ENCODE results near the gene INTS7.
A peak's percentile ranks its signal among the peaks of the same experiment; 100 is the strongest.

INTS7 gene, protein sequence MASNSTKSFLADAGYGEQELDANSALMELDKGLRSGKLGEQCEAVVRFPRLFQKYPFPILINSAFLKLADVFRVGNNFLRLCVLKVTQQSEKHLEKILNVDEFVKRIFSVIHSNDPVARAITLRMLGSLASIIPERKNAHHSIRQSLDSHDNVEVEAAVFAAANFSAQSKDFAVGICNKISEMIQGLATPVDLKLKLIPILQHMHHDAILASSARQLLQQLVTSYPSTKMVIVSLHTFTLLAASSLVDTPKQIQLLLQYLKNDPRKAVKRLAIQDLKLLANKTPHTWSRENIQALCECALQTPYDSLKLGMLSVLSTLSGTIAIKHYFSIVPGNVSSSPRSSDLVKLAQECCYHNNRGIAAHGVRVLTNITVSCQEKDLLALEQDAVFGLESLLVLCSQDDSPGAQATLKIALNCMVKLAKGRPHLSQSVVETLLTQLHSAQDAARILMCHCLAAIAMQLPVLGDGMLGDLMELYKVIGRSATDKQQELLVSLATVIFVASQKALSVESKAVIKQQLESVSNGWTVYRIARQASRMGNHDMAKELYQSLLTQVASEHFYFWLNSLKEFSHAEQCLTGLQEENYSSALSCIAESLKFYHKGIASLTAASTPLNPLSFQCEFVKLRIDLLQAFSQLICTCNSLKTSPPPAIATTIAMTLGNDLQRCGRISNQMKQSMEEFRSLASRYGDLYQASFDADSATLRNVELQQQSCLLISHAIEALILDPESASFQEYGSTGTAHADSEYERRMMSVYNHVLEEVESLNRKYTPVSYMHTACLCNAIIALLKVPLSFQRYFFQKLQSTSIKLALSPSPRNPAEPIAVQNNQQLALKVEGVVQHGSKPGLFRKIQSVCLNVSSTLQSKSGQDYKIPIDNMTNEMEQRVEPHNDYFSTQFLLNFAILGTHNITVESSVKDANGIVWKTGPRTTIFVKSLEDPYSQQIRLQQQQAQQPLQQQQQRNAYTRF

DNA sequence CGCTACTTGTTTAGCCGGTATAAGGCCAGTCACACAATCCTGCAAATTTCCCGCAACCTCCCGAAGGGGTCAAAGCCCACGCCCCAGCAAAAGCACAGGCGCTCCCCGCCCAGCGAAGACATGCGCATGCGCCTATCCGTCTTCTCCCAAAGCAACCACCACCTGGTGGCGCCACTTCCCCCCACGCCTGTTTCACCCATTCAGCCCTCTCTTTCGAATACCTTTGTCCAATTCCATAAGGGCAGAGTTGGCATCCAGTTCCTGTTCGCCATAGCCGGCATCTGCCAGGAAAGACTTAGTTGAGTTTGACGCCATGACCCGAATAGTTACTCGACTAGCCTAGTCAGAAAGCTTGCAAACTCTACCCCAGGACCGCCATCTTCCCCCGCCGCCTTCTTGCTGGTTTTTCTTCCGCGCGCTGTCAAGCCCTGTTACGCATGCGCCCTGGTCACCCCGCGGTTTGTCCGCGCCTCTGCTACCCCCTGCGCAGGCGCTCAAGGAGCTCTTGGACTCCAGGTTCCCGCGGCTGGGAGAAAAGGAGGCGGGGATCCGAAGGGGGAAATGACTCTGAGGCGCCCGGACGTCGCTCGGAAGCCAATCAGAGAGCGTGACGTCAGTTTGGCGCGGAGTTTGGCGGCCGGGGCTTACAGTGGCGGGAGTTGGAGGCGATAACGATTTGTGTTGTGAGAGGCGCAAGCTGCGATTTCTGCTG, at the start of gene INTS7, which contains the start of gene DTL:
INTS7 (minus strand) TSS at position 435 of the 712 bp plus-strand sequence; CDS start at position 315, 120 bp downstream.
DTL (plus strand) TSS at position 626 of the 712 bp plus-strand sequence. CDS start 143 bp downstream, outside the sequence.
- peak; percentile 98 for DNase-seq (ENCODE audit: low read depth)

DNA sequence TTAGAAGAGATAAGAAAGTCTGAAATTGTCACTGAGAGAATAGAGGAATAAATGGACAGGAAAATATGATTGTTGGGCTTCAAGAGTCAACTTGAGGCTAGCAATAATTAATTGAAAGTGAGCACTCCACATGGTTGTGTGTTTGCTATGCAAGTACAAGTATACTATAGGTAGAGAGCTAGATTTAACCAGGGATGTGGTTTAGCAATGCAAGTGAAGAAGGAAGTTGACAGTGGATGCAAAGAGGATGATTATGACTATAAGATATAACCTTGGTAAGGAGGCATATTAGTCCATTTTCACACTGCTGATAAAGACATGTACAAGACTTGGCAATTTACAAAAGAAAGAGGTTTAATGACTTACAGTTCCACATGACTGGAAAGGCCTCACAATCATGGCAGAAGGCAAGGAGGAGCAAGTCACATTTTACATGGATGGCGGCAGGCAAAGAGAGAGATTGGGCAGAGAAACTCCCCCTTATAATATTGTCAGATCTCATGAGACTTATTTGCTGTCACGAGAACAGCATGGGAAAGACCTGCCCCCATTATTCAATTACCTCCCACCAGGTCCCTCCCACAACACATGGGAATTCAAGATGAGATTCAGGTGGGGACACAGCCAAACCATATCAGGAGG, 47.5 kb upstream of the INTS7 start:
- no peak for DNase-seq (ENCODE audit: low read depth)

DNA sequence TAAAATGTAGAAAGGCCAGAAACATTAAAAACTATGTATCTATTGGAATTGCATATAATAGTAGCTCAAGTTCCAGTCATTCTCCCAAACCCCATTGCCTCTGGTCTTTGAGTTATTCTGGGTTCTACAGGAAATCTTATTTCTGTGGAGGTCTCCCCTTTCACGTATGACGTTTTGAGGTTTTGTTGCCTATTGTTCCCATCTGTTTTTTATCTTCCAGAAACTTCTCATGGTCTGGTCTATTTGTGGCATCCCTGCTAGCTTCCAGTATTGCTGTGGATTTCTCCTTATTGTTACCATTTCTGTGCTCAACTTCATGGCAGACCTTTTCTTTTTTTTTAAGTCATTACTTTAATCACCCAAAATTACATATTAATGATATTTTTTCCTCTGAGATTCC, 43.5 kb upstream of the INTS7 start:
- no peak for DNase-seq (ENCODE audit: low read depth)

DNA sequence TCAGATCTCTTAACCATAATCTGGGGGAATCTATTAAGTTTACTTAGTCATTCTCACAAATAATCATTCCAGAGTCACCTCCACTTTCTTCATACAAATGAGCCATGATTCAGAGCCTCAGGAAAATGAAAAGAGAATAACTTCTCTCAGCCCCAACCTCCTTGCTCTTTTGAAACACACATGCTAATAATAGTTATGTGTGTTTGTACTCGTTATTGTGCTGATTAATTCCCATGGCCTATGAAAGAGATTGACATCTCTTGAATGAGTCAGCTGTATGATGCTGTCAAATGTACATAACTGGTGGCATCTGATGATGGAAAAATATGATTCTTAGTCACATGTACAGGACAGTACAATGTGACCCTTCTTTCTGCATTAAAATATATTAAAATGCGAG, 41.7 kb upstream of the INTS7 start:
- DNase-seq (ENCODE audit: low read depth), result no peak

DNA sequence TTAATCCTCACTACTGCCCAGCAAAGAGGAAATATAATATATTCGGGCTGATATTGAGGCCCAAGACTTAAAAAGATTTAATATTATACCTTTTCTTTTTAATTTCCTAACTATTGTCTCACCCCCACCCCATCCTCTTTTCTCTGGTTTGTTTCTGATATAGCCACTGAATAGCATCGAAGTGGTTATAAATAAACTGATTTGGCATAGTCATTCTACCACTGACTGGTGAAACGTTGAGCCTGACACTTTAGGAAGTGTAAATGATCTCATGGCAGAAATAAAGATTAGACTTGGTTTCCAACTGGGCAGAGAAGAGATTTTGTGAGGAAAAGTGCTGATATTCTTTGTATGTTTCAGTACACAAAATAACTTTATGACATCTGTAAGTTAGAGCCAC, 39.5 kb upstream of the INTS7 start:
- no peak for DNase-seq (ENCODE audit: low read depth)

DNA sequence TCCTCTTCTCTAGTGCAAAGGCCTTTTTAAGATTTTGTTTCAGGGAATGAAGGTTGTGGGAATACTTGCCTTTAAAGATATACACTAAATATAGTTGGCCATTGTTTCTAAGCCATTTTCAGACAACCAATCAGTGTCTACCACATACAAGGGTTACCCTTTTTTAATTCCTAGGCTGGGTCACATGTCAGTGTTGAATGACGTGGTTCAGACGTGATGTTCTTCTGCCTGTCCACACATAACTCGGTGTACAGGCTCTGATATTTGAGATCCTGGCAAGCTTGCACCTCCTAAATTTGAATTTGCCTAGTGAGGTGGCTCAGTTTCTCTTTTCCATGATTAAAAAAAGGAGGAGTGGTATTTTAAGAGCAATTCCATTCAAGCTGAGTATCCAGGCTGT, 39.0 kb upstream of the INTS7 start:
- DNase-seq (ENCODE audit: low read depth), result no peak

DNA sequence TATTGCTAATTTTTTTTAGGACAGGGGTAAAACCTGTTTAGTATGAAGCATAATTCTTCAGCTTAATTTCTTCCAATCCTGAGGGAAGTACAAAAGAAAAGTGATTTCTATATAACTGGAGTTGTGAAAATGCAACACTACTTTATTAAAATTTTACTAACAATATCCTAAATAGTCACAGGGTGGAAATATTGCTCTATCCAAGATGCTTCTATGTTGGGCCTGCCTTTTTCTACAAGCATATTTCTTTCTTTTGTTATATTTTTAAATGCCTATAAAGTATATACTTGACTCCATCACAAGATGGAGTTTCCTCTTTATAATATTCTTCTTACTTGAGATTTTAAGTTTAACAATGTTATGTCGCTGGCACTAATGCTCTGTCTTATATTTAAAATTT, 38.1 kb upstream of the INTS7 start:
- DNase-seq (ENCODE audit: low read depth), result no peak

DNA sequence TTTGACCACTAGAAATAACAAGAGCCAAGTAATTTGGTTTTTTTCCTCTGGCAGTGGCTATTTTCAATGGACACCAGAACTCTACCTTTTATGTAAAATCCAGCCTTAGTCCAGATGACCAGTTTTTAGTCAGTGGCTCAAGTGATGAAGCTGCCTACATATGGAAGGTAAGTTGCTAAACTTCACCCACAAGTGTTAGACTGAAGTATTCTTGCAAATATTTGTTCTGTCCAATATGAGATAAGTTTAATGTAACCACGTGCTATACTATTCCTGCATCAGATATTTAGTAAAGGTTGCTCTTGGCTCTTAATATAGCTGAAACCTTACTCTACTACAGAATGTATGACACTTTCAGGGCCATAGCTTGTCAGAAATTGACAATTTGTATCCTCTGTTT, 36.7 kb upstream of the INTS7 start:
- no peak for DNase-seq (ENCODE audit: low read depth)

DNA sequence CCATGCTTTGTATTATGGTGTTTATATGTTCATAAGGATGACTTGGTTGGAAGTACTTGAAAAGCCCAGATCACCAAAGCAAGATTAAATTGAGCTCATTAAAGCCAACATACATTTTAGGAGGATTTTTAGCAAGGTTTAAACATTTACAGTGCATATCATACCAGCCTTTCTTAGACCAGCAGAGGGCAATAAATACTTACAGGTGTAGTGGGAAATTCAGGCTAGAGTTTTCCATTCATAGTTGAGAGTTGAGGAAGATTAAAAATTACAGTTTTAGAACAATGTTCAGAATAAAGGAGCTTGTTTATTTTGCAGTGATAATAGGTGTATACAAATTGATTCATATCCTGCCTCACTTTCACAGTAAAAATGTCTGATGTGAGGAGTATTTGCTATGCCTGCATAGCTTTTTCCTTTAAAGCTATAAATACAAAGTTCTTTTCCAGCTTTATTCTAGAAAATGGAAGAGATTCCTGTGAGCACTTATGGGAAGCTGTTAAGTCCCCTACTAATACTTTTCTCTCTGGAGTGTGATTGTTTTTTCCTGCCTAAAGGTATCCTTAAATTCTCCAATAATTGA, 35.5 kb upstream of the INTS7 start:
- DNase-seq (ENCODE audit: low read depth), result no peak

DNA sequence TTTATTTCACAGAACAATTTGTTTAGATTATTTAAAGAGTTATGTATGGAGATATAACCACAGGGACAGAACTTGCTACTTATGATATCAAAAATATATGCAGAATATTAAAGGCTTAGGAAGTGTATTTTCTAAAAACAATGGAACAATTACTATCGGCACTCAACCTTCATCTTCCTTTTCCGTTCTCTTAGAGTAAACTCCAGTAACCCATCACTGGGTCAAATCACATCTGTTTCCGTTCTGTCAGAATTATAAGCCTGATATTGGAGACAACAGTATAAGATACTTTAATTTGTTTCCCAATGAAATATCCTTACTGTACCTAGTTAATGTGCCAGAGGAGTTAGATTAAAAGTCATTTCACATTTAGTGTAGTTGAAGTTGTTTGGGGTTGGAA, 32.4 kb upstream of the INTS7 start:
- no peak for DNase-seq (ENCODE audit: low read depth)

DNA sequence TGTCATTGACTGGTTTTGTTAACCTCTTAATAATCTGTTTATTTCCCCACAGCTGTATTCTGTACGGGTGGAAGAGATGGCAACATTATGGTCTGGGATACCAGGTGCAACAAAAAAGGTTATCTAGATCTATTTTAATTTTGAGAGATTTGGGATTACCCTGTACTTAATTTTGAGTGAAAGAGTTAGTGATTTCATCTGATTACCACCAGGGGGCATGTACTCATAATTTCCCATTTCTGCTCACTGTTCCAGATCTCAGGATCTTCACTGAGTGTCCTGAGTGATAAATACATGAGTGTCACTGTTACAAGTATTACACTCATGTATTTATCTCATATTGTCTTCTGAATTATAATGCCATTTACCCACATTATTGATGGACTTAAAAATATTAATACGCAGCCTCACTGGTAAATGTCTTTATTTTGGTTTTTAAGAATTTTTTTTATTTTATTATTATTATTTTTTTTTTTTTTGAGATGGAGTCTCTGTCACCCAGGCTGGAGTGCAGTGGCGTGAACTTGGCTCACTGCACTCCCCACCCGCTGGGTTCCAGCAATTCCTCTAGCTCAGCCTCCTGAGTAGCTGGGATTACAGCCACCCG, 27.6 kb upstream of the INTS7 start:
- DNase-seq (ENCODE audit: low read depth), result no peak

DNA sequence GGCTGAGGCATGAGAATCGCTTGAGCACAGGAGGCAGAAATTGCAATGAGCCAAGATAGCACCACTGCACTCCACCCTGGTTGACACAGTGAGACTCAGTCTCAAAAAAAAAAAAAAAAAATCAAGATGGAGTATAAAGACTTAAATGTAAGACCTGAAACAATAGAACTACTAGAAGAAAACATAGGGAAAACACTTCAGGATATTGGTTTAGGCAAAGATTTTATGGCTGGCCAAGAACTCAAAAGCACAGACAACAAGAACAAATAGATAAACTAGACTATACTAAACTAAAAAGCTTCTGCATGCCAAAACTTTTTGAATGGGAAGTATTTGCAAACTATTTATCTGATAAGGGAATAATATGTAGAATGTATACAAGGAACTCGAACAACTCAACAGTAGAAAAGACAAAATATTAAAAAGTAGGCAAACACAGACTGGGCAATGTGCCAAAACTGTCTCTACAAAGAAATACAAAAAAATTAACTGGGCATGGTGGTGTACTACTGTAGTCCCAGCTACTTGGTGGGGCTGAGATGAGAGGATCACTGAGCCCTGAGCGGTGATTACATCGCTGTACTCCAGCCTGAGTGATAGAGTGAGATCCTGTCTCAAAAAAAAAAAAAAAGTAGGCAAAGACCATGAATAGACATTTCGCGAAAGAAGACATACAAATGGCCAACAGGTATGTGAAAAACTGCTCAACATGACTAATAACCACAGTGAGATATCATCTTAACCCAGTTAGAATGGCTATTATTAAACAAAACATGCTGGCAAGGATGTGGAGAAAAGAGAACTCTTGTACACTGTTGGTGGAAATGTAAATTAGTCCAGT, 25.5 kb upstream of the INTS7 start:
- DNase-seq (ENCODE audit: low read depth), result no peak

DNA sequence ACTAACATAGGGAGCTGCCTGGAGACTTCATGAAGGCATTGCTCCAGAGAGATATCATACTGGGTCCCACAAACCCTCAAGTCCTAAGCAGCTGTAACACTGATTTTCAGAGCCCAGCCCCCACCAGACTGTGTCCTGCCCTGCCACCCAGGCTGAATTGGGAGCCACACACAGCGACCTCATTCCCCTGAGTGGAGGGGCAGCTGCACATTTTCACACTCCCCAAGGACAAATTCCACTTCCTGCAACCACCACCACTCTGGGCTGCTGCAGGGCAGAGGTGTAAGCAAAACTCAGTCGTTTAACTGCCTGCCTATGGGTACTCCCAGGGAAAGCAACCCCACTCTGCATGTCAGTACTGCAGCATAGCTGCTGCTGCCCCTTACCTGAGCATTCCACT, 20.0 kb upstream of the INTS7 start:
- no peak for DNase-seq (ENCODE audit: low read depth)

DNA sequence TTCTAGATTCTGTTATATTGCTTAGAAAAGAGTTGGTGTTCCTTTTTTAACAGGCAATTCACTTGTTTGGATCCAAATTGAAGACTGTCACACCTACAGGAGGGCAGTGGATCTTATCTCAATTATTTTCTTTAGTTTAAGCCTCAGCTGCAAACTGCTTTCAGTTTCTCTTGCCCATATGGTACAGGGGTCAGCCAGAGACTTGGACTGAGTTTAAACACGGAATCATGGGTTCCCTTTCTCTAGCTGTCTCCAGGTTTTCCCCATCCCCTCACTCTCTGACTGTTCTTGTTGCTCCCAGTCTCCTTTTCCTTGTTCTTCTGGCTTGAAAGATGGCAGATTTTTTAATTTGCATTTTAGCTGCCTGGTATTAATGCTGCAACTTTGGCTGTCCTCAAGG, 18.6 kb upstream of the INTS7 start:
- DNase-seq (ENCODE audit: low read depth), result no peak

DNA sequence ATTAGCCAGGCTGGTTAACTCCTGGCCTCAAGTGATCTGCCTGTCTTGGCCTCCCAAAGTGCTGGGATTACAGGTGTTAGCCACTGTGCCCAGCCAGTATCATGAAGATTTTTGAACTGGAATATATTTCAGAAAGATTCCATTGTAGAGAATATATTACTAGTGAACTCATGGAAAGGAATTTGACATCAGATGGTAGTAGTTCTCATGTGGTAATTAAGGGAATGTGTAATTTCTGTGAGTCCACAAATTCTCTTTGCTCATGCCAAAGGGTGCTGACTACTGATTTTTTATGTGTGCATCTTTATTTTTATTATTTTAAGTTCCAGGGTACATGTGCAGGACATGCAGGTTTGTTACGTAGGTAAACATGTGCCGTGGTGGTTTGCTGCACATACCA, 10.6 kb upstream of the INTS7 start:
- DNase-seq (ENCODE audit: low read depth), result no peak

DNA sequence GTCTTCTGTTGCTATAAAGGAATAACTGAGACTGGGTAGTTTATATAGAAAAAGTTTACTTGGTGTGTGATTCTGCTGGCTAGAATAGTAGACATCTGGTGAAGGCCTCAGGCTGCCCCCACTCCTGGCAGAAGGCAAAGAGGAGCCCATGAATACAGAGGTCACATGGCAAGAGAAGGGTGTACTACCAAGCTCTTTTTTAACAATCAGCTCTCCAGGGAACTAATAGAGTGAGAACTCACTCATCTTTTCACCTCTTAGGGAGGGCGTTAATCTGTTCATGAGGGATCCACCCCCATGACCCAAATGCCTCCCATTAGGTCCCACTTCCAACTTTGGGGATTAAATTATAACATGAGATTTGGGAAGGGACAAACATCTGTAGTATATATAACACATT, 9.5 kb upstream of the INTS7 start:
- no peak for DNase-seq (ENCODE audit: low read depth)

DNA sequence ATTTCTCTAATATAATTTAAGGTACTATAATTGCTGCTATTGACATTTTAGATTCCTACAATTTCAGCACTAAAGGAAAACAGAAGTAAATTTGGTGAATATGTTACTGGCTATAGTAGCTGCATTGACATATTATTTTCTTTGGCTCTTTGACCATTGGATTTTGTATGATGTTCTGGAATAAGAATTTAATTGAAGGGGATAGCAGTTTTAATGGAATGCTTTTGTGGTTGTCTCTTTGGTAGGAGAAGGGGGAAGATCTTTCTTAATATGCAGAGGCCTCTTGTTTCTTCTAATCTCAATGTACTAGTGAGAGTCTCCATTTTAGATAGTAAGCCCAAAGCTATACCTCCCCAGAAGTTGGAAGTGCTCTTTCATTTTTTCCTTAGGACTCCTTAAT, 7.1 kb upstream of the INTS7 start:
- DNase-seq (ENCODE audit: low read depth), result no peak

DNA sequence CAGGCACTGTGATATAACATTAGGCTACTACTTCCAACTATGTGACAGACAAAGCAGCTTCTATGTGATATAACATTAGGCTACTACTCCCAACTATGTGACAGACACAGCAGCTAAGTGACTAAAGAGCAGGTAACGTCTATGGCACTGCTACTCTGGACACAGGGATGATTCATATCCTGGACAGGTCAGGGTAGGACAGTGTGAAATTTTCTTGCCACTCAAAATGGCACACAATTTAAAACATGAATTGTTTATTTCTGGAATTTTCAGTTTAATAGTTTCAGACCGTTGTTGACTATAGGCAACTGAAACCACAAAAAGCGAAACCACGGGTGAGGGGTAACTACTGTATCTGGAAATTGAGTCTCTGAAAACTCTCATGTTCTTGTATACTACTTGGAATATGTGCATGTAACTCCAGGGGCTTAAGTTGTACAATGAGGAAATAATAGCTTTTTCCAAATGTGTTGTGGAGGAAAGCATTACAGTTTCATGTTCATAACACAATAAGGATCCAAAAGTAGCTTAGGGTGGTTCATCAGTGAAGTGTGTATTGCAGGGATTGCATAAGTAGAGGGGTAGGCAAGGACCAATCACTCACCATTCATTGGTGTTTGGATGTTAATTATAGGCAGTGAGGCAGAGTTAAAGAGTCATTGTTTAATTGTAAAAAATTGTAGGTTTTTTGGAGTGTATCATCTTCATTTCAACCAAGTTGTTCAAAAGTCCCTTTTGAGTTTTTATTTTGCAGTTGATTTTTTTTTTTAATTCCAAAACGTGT, 5.5 kb upstream of the INTS7 start:
- no peak for DNase-seq (ENCODE audit: low read depth)

DNA sequence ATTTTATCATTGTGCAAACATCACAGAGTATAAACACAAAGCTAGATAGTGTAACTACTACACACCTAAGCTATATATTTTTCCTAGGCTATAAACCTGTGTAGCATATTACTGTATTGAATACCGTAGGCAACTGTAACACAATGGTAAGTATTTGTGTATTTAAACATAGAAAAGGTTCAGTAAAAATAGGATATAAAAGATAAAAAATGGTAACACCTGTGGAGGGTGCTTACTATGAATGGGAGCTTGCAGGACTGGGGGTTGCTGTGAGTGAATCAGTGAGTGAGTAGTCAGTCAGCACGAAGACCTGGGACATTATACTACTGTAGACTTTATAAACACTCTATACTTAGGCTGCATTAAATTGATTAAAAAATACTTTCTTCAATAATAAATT, 4.3 kb upstream of the INTS7 start:
- DNase-seq (ENCODE audit: low read depth), result no peak
